HepG2 (cell line): ENCODE data around the gene SGCD. TPM values are rescaled to one million over a fixed set of nuclear protein-coding genes. Genes with fewer than 3 reads are reported as not detected.

ENCODE experiments used
- ATAC-seq: fragments of 200-7000 bp; cut with Tn5 transposase; 3 replicates; pipeline ENCODE4 v1.9.1; 2020; ENCODE audit warnings: mild to moderate bottlenecking, moderate library complexity
- BruUV-seq: library from RNA; stranded (reverse); fragments of 400-500 nt; replicated peaks from 2 replicates; lab custom pipeline; 2021; lab: Mats Ljungman, UMichigan
- CTCF ChIA-PET: fragments of 300-600 bp; formaldehyde crosslinking; extraction: SDS; loops from one replicate; lab custom pipeline; 2021; ENCODE audit warnings: low total read pairs, inconsistent platforms, low intra/inter-chr PET ratio; lab: Yijun Ruan, JAX
- POLR2A ChIA-PET: fragments of 350-600 bp; sonication (Branson Sonifier 250); formaldehyde crosslinking; loops from one replicate; lab custom pipeline; 2020; ENCODE audit warnings: antibody characterized with exemption, inconsistent platforms; lab: Yijun Ruan, JAX
- DNase-seq: peaks from one replicate; pipeline ENCODE4 v3.0.0-alpha.2; 2015; ENCODE audit warnings: low spot score
- FAIRE-seq: peaks from 3 replicates; lab custom pipeline; 2011; peaks lifted over from hg19 to GRCh38; lab: Jason Lieb, UNC
- H2AFZ ChIP-seq: one replicate; pipeline ENCODE4 v1.6.1; 2011; ENCODE audit warnings: low read length, inconsistent platforms
- H3K27ac ChIP-seq: fragments of 300-600 bp; 3 replicates; pipeline ENCODE4 v1.8.0; 2011; ENCODE audit warnings: mixed run types, mild to moderate bottlenecking, mixed read lengths, low read length, inconsistent platforms; ENCODE audit not compliant: insufficient read depth; ENCODE audit errors: extremely low read length
- H3K27me3 ChIP-seq, 2 experiments: fragments of 200-600 bp in 1 of 2; 2 replicates in 1 of 2; 3 replicates in 1 of 2; pipeline versions ENCODE4 v1.6.0 to v1.8.0; 2011; ENCODE audit warnings: low read length in 2 of 2, mild to moderate bottlenecking in 2 of 2, moderate library complexity in 2 of 2, inconsistent platforms in 1 of 2; ENCODE audit not compliant: insufficient read depth in 2 of 2, control insufficient read depth in 1 of 2
- H3K36me3 ChIP-seq, 2 experiments: fragments of 200-600 bp in 1 of 2; replicated peaks in 1 of 2; 2 replicates in 1 of 2; 3 replicates in 1 of 2; pipeline versions ENCODE4 v1.5.1 to v1.8.0; 2011; ENCODE audit warnings: low read length in 2 of 2, inconsistent platforms in 1 of 2; ENCODE audit not compliant: insufficient read depth in 2 of 2, control insufficient read depth in 1 of 2
- H3K4me1 ChIP-seq: 2 replicates; pipeline ENCODE4 v1.5.1; 2012; ENCODE audit warnings: low read length, inconsistent platforms; ENCODE audit not compliant: insufficient read depth
- H3K4me2 ChIP-seq: 2 replicates; pipeline ENCODE4 v1.6.0; 2011; ENCODE audit warnings: low read depth, low read length, inconsistent platforms
- H3K4me3 ChIP-seq, 3 experiments: fragments of 200-600 bp in 1 of 3; sonication (generic), shearing (Covaris generic) in 1 of 3; replicated peaks in 1 of 3; 2 replicates each; pipeline ENCODE4 v1.5.1; 2011 to 2016; ENCODE audit warnings: low read length in 3 of 3, inconsistent platforms in 2 of 3, low read depth in 2 of 3, mild to moderate bottlenecking in 2 of 3, control low read depth in 1 of 3, mixed read lengths in 1 of 3; ENCODE audit not compliant: insufficient read depth in 1 of 3
- H3K79me2 ChIP-seq: one replicate; pipeline ENCODE4 v1.6.1; 2011; ENCODE audit warnings: low read length, inconsistent platforms; ENCODE audit not compliant: insufficient read depth
- H3K9ac ChIP-seq: 2 replicates; pipeline ENCODE4 v1.6.0; 2011; ENCODE audit warnings: mild to moderate bottlenecking, low read depth, low read length, inconsistent platforms; ENCODE audit not compliant: insufficient read depth
- H3K9me3 ChIP-seq: 2 replicates; pipeline ENCODE4 v1.5.1; 2012; ENCODE audit warnings: mild to moderate bottlenecking, low read length
- H4K20me1 ChIP-seq: 2 replicates; pipeline ENCODE4 v1.6.0; 2011; ENCODE audit warnings: inconsistent platforms, mild to moderate bottlenecking, low read length, moderate library complexity; ENCODE audit not compliant: insufficient read depth
- FOXO4 ChIP-seq: sonication (generic); formaldehyde crosslinking; conservative IDR thresholded peaks from 2 replicates; pipeline ENCODE4 v1.8.1; 2023; ENCODE audit warnings: missing genetic modification reagents
- HMG20A ChIP-seq: IDR thresholded peaks from 2 replicates; pipeline ENCODE4 v1.6.1; 2016; ENCODE audit warnings: borderline replicate concordance
- HOXA7 ChIP-seq: sonication (generic); formaldehyde crosslinking; IDR thresholded peaks from 2 replicates; pipeline ENCODE4 v1.8.1; 2022; ENCODE audit warnings: mild to moderate bottlenecking, missing genetic modification reagents, moderate library complexity
- MXD4 ChIP-seq: IDR thresholded peaks from 2 replicates; pipeline ENCODE4 v1.6.1; 2016; ENCODE audit warnings: mild to moderate bottlenecking, missing biosample characterization, missing genetic modification reagents
- NR2F2 ChIP-seq: IDR thresholded peaks from 2 replicates; pipeline ENCODE4 v1.6.1; 2012; ENCODE audit warnings: low read depth, inconsistent platforms, borderline replicate concordance
- NR2F6 ChIP-seq, 2 experiments: IDR thresholded peaks; 2 replicates each; pipeline ENCODE4 v1.6.1; 2016; ENCODE audit warnings: antibody characterized with exemption in 1 of 2, mild to moderate bottlenecking in 1 of 2
- REL ChIP-seq: sonication (generic); formaldehyde crosslinking; conservative IDR thresholded peaks from 2 replicates; pipeline ENCODE4 v1.8.0; 2022; ENCODE audit warnings: mild to moderate bottlenecking, missing genetic modification reagents, moderate library complexity
- ZBTB42 ChIP-seq: sonication (generic); formaldehyde crosslinking; IDR thresholded peaks from 2 replicates; pipeline ENCODE4 v1.5.0; 2020; ENCODE audit warnings: mild to moderate bottlenecking, missing genetic modification reagents
- ZFP1 ChIP-seq: IDR thresholded peaks from 2 replicates; pipeline ENCODE4 v1.6.1; 2016
- ZNF350 ChIP-seq: sonication (generic); formaldehyde crosslinking; IDR thresholded peaks from 2 replicates; pipeline ENCODE4 v1.4.0; 2020; ENCODE audit warnings: mild to moderate bottlenecking, low read depth, missing genetic modification reagents, borderline replicate concordance
- ZNF552 ChIP-seq: sonication (generic); formaldehyde crosslinking; IDR thresholded peaks from 2 replicates; pipeline ENCODE4 v1.9.0; 2022; ENCODE audit warnings: missing genetic modification reagents, mild to moderate bottlenecking, borderline replicate concordance
- ZNF619 ChIP-seq: sonication (generic); formaldehyde crosslinking; IDR thresholded peaks from 2 replicates; pipeline ENCODE4 v1.4.0; 2020; ENCODE audit warnings: mild to moderate bottlenecking, missing genetic modification reagents
- WGBS: methylation state at CpG from one replicate; pipeline ENCODE4 v1.1.6; 2017; ENCODE audit warnings: low lambda C conversion rate; 5-methylcytosine and 5-hydroxymethylcytosine counted together
- in situ Hi-C: cut with HindIII; loops from 2 replicates; pipeline ENCODE4 v1.10.0; 2017; ENCODE audit warnings: low pct_unique_long_range_greater_than_20kb; ENCODE audit not compliant: extremely low pct_ligation_motif_present
- intact Hi-C: fragments of 100-400 bp; cut with micrococcal nuclease; formaldehyde crosslinking; loops from one replicate; pipeline ENCODE4 v1.10.0; 2022; ENCODE audit not compliant: unreplicated experiment
- polyA plus RNA-seq, 8 experiments: library from polyadenylated mRNA; depleted of rRNA in 3 of 8; stranded (reverse) in 7 of 8; unstranded in 1 of 8; fragments of >200 nt; fragmentation: Illumina TruSeq in 4 of 8; extraction: Trizol in 4 of 8; gene quantifications; 2 replicates each; pipeline versions ENCODE4 v1.2.1 to v1.2.3, GENCODE V29; 2011 to 2016; ENCODE audit warnings: low read depth in 4 of 8, missing spikeins in 1 of 8, mixed read lengths in 1 of 8; ENCODE audit not compliant: insufficient read depth in 1 of 8
- total RNA-seq, 5 experiments: library from RNA; depleted of rRNA; stranded (reverse); fragments of >200 nt; fragmentation: Illumina TruSeq; extraction: Trizol; gene quantifications; 2 replicates each; pipeline ENCODE4 v1.2.3, GENCODE V29; 2016; ENCODE audit warnings: low read depth in 1 of 5
- TF ChIP-seq, protein P1 (sequence below): sonication (generic); formaldehyde crosslinking; IDR thresholded peaks from 2 replicates; pipeline ENCODE4 v1.9.0; 2021; ENCODE audit warnings: missing genetic modification reagents, mild to moderate bottlenecking, borderline replicate concordance
- TF ChIP-seq, protein P2 (sequence below): fragments of 450-650 bp; IDR thresholded peaks from 2 replicates; pipeline ENCODE4 v1.6.1; 2016

The SGCD gene
- total and polyA plus RNA-seq, 2 of the 13 experiments (the other 11 are each of a cell fraction or from before 2014, with no cell fraction given) = not detected

GRCh38 chr5:156534906-156535485 lies 208.0 kb downstream of the SGCD start:
- ChIA-PET CTCF (no interaction called here), POLR2A (no interaction called here)
- no peak for DNase-seq
- ATAC-seq = no peak
- WGBS = 0% methylated on average over 2 of the region's 2 CpGs
- Histone ChIP-seq H3K27ac (no peak overlapping the region), H3K4me3 (no peak overlapping the region), H3K27me3 (no peaks in the 10 kb centered on the region; a peak in 1 of 5 replicates), H3K79me2 (no peaks in the 10 kb centered on the region), H3K4me1 (no peaks in the 10 kb centered on the region), H3K36me3 (no peaks in the 10 kb centered on the region), H3K9ac (no peak overlapping the region), H3K4me2 (no peak overlapping the region), H2AFZ (no peak overlapping the region), H4K20me1 (no peaks in the 10 kb centered on the region), H3K9me3 (no peaks in the 10 kb centered on the region)
- TF ChIP-seq, protein P1, sequence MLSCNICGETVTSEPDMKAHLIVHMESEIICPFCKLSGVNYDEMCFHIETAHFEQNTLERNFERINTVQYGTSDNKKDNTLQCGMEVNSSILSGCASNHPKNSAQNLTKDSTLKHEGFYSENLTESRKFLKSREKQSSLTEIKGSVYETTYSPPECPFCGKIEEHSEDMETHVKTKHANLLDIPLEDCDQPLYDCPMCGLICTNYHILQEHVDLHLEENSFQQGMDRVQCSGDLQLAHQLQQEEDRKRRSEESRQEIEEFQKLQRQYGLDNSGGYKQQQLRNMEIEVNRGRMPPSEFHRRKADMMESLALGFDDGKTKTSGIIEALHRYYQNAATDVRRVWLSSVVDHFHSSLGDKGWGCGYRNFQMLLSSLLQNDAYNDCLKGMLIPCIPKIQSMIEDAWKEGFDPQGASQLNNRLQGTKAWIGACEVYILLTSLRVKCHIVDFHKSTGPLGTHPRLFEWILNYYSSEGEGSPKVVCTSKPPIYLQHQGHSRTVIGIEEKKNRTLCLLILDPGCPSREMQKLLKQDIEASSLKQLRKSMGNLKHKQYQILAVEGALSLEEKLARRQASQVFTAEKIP = no peak
- no peak for TF ChIP-seq ZNF619 (CRISPR knock-in tag)
- FAIRE-seq = no peak
- BruUV-seq = no TSS peak
- intact Hi-C loops = no loop called here
- in situ Hi-C loops = no loop called here

DNA sequence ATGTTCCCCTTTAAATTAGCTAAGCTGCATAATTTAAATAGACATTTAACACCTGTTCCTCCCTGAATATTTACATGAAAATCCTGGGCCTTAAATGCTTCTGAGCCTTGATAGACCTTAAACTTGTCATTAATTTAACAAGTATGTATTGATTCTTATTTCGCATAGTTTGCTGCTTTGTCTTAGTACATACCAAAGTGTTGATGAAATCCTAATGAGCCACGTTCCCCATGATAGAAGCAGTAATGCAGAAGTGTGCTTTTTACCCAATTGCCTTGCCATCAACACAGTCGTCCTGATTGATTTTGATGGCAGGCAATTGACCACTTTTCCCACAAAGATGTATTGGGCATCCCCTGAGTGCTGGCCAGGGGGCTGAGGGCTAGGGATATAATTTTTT lies 213.5 kb downstream of the SGCD start:
- Histone ChIP-seq H3K36me3 (no peaks in the 10 kb centered on the region), H4K20me1 (no peaks in the 10 kb centered on the region), H3K27me3 (no peaks in the 10 kb centered on the region; a peak in 1 of 5 replicates), H3K4me1 (no peaks in the 10 kb centered on the region), H3K9ac (no peak overlapping the region), H2AFZ (no peak overlapping the region), H3K79me2 (no peaks in the 10 kb centered on the region), H3K9me3 (no peaks in the 10 kb centered on the region), H3K4me2 (no peak overlapping the region)
- CTCF ChIA-PET = no interaction called here
- DNase-seq (no peak), FAIRE-seq (no peak)
- in situ Hi-C loops = no loop called here
- intact Hi-C loops = no loop called here
- TF ChIP-seq, protein P2, sequence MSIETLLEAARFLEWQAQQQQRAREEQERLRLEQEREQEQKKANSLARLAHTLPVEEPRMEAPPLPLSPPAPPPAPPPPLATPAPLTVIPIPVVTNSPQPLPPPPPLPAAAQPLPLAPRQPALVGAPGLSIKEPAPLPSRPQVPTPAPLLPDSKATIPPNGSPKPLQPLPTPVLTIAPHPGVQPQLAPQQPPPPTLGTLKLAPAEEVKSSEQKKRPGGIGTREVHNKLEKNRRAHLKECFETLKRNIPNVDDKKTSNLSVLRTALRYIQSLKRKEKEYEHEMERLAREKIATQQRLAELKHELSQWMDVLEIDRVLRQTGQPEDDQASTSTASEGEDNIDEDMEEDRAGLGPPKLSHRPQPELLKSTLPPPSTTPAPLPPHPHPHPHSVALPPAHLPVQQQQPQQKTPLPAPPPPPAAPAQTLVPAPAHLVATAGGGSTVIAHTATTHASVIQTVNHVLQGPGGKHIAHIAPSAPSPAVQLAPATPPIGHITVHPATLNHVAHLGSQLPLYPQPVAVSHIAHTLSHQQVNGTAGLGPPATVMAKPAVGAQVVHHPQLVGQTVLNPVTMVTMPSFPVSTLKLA = no peak
- TF ChIP-seq FOXO4 (CRISPR knock-in tag) (no peak), ZNF552 (CRISPR knock-in tag) (no peak), HOXA7 (CRISPR knock-in tag) (no peak), NR2F6 (IDR thresholded peaks at IDR 0.05) (no peak), NR2F6 (CRISPR knock-in tag; IDR thresholded peaks at IDR 0.05) (no peak), ZNF350 (no peak), HMG20A (CRISPR knock-in tag) (no peak), NR2F2 (no peak), ZFP1 (CRISPR knock-in tag) (no peak), ZBTB42 (CRISPR knock-in tag) (no peak), MXD4 (CRISPR knock-in tag) (no peak), REL (CRISPR knock-in tag) (no peak)
- TF ChIP-seq, all 625 proteins: peak for 0
- ATAC-seq = no peak
- 1% methylated on average over 3 of the region's 3 CpGs for WGBS
- POLR2A ChIA-PET = no interaction called here
- no TSS peak for BruUV-seq
- no peak overlapping the region for H3K27ac ChIP-seq
- H3K4me3 ChIP-seq = no peak overlapping the region
